Activated T-helper 1 cell treated with Interleukin-2 at 50 U/mL for 16 hours (primary cell): ENCODE results near the gene NSG2.

Experiments used
- DNase-seq: peaks from one replicate; pipeline ENCODE4 v3.0.0-alpha.2; 2020; ENCODE audit warnings: low read depth

The NSG2 gene

DNA sequence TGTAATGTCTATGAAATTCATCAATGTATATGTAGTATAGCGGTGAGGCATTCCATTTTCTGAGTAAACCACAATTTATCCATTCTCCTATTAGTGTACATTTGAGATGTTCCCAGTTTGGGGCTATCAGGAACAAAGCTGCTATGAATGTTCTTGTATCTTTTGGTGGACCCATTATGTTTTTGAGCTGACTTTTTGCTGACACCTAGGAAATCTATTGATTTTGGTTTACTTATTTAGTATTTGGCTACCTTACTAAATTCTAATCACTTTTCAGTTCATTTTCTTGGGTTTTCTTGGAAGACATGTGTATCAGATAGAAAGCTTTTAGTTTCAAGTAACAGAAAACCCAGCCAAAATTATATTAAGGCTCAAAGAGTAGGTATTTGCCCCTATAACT, 13.7 kb downstream of the NSG2 start:
- no peak for DNase-seq

DNA sequence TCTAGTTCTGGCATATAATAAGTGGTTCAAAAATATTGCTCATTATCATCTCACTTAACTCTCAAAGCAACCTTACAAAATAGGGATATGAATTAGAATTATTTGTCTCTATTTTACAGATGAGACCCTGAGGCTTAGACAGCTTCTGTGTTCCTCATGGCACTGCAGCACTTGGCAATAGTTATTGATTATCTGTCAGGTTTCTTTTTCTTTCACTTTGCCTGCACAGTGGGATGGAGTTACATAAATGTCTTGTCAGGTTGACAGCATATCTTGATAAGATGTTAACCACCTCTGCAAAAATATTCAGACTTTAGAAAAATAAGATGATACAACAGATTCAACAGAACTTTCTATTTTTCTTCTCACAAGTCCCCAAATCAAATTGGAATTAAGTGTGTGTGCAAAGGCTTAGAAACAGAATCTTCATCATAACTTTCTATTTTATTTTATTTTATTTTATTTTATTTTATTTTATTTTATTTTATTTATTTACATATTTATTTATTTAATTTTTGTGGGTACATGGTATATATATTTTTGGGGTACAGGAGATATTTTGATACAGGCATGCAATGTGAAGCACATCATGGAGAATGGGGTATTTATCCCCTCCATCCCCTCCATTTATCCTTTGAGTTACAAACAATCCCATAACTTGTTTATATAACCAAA, 17.7 kb downstream of the NSG2 start:
- DNase-seq: no peak

GRCh38 chr5:174064171-174064570, 18.7 kb downstream of the NSG2 start:
- DNase-seq: no peak

GRCh38 chr5:174065528-174066197, 20.2 kb downstream of the NSG2 start:
- no peak for DNase-seq

DNA sequence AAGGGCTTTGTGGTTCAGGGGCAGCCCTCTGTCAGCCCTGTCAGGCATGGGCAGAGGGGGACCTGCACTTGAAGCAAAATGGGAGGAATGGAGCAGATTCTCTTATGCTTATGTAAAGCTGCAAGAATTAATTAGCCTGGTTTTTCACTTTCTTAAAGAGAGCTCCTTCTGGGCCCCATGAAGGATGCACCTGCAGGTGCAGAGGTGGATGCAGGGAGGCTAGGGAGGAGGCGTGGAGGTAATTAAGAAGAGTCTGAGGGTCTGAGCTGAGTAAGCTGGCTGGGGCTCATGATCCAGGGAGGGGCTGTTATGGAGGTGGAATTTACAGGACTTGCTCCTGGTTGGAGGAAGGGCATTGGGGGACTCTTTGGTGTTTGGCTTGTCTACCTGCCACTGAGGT, 22.0 kb downstream of the NSG2 start:
- no peak for DNase-seq

DNA sequence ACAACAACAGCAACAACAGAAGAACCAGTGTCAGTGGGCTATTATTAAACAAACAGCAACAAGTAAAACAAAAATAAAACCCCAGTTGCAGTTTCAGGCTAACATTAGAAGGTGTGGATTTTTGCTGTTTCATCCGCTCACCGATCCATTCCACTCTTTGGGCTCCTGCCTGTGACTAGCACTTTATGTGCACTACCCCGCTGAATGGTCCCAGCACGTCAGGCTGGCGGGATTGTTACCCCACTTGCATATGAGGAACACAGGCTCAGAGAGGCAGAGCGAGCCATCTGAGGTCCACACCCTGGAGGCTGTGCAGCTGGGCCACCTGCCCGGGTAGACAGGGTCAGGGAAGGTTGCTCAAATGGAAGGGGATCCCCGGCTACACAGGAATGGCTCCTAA, 26.0 kb downstream of the NSG2 start:
- DNase-seq: no peak

DNA sequence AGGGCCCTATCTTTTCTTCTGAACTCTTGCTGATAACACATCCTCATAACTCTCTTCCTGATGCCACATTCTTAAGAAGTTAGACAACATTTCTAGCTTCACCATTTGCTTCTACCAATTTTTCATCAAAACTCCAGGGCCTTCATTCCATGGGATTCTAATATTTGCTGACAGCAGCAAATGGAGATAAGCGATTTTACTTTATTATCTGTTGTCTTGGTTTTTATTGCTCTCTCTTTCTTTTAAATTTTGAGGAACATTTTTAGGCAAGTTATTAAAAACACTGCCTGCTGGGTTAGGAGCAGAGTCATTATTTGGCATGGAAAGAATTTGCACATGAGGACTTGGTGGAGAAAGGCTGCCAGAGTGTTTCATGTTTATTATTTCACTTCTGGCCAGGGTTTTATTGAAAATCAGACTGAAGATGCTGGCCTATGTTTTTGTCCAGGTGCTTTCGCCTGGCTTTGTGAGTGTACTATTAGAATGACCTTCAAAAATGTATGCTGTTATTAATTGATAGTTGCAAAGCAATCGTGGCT, 27.7 kb downstream of the NSG2 start:
- no peak for DNase-seq

GRCh38 chr5:174074369-174074768, 28.9 kb downstream of the NSG2 start:
- no peak for DNase-seq

- DNase-seq: no peak
Observed at GRCh38 chr5:174078416-174078815, 32.9 kb downstream of the NSG2 start.

DNA sequence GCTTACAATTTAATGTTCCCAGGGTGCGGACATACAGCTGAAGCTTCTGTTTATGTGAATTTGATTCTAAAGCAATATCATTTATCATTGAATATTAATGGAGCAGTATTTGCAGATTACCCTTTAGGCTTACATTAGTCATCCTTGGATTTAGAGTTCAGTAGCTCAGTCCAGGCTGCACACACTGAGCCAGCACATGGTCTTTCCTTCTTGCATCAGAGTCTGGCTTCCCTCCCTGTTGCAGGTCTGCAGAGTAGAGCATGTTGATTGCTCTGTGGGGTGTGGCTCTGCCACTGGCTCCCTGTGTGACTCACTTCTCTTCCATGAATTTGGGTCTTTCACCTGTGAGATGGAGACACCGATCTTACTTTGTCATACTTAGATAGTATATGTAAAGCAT, 36.8 kb downstream of the NSG2 start:
- no peak for DNase-seq

- DNase-seq: no peak
Observed at GRCh38 chr5:174083056-174083827, 37.7 kb downstream of the NSG2 start.

- no peak for DNase-seq
Observed at GRCh38 chr5:174084691-174085154, 39.2 kb downstream of the NSG2 start.

DNA sequence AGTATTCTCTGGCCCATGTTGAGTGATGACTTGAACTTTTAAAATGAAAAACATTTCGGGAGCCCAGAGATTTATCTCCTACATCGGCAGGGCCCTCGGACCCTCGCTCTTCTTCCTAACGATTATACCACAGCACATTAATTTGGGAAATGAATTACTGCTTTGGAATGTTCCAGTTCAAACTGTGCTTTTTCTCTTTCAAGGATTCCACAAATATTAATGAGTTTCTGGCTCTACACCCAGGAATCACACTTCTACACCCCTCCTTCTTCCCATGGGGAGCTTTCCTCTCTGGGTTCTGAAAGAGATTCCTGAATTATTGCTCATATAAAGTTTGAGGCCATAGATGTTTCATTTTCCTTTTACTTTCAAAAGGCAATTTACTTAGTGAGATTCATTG, 41.2 kb downstream of the NSG2 start:
- no peak for DNase-seq

DNA sequence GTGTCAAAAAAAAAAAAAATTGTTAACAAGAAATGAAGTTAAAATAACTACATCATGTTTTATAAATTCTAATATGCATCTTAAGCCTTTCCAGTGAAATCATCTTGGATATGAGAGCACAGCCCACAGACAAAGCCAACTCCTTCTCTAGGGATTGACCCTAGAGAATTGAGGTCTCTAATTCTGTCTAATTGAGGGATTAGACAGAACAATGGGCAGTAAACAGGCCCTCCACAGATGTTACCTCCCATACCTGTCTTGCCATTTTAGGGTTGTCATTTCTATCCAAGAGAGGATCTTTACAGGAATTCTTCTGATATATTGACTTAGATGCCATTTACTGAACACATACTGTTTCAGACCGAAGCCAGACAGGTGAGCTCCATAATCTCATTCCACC, 42.3 kb downstream of the NSG2 start:
- no peak for DNase-seq

DNA sequence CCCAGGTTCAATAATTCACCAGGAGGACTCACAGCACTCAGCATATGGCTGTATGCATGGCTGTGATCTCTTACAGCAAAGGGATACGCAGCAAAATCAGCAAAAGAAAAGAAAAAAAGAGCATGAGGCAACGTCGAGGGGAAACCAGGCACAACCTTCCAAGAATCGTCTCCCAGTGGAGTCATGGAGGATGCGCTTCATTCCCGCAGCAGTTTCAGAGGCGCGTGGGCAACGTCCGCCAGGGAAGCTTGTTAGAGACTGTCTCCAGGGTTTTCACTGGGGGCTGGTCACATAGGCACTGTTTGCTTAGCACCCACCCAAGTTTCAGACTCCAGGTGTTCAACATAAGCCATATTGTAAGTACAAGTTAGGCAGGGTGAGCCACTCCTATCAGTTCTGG, 44.6 kb downstream of the NSG2 start:
- DNase-seq: no peak

DNA sequence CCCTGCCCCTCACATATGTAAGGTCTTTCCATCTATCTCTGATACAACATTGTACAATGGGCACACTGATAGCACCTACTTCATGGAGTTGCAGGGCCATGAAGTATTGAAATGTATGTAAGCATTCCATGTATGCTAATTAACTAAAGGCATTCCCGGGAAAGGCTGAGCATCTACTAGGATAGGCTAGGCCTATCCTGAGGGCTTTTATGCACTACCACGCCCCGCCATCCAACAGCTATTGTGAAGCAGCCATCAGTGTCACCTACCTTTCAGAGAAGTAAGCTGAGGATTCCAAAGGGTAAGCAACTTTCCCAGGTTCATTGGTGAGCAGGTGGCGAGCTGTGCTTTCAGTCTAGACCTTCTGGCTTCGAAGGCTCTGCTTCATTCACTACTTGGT, 47.6 kb downstream of the NSG2 start:
- no peak for DNase-seq

GRCh38 chr5:174094857-174095606, 49.5 kb downstream of the NSG2 start:
- DNase-seq: no peak

DNA sequence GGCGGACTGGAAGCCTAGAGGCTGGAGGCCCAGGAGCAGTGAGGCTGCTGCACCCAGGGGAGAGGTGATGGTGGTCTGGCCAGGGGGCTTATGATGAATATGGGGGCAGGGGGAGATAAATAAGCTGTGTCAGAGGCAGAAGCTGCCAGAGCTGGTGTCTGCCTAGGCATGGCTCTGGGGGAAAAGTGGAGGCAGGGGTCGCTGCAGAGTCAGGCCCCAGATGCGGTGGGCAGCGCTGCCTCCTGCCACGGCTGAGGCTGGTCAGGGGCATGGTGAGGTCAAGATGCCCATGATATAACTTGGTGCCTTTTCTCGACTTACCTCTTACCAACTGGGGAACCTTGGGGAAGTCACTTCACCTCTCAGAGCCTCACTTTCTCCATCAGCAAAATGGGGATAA, 51.1 kb downstream of the NSG2 start:
- no peak for DNase-seq

GRCh38 chr5:174097486-174098185, 52.1 kb downstream of the NSG2 start:
- DNase-seq: no peak

GRCh38 chr5:174098694-174099093, 53.2 kb downstream of the NSG2 start:
- DNase-seq: no peak

DNA sequence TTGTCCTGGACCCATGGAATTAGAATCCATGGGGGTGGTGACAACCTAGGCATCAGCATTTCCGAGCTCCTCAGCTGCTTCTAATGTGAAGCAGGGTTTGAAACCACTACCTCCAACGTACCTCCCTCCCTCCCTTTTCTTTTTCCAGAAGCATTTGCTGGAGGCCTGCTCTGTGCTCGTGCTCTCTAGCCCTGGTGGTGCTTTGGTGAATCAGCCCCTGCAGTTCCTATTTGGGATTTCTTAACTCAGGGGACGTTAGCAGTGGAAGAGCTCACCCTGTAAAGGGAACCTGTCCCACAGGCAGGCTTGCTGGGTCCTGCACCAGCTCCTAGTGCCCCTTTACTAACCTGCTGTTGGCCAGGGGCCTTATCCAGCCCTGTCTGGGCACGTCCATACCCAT, 55.0 kb downstream of the NSG2 start:
- DNase-seq: no peak
